NCI-H2107 (cell line): ENCODE measurements around the gene TMEM229B.

Experiments used
- DNase-seq: peaks from one replicate; lab custom pipeline; 2025; lab: John Stamatoyannopoulos, UW

TMEM229B gene

DNA sequence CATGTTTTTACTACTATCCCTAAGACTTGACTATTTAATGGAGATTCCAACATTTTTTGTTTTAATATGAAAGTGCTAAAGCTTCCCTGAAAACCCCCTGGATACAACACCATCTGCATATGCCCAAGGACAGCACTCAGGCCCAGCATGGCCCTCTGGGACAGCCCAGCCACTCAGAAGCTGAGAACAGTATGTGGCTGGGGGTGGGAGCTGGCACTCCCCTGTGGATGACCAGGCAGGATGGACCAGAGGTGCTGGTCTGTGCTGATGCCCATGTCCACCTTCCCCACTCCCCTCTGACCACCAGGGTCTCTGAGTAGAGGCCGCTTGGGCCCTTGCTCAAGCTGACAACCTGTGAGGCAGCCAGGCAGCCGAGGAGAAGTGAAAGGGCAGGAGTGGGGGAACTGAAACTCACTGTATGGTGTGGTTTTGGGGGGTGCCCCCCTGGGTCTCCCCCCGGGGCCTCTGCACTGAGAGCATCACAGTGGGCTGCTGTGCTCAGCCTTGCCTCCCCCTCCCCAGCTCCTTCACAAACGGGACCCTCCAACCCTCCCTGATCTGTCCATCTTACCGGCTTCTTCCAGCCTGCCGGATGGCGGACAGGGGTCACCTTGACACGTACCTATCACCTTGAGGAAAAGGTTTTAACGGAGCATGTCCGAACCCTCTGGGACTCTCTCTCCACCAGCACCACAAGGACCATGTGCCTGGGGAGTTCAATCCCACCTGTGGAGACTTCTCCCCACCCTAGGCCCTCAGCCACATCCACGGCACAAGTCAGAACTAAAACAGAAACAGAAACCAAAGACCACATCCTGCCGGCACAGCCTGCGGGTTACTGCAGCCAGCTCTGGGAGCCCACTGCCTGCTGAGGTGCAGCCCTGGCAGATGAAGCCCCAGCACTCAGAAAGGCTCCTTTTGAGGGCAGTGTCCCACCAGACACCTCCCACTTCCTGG lies at the start of gene TMEM229B:
Gene TMEM229B (minus strand): TSS at position 785 of the 957 bp plus-strand sequence. CDS start 14,798 bp downstream, outside the sequence.
- no peak for DNase-seq

DNA sequence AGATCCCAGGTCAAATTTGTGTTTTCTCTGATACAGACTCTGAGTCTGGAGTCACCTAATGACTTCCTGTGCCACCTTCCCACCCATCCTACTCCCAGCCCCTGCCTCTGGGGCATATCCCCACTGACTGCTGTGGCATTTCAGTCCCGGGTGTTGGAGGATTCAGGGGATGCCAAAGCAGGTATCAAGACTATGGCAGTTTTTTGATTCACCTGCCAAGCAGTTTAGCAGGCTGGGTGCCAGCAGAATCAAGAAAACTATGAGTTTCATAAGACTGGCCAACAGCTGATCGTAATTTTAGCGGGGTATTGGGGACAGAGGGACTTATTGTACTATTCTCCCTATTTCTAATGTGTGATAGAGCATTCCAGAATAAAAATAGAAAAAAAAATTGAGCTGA lies 49.2 kb upstream of the TMEM229B start:
- DNase-seq = no peak

DNA sequence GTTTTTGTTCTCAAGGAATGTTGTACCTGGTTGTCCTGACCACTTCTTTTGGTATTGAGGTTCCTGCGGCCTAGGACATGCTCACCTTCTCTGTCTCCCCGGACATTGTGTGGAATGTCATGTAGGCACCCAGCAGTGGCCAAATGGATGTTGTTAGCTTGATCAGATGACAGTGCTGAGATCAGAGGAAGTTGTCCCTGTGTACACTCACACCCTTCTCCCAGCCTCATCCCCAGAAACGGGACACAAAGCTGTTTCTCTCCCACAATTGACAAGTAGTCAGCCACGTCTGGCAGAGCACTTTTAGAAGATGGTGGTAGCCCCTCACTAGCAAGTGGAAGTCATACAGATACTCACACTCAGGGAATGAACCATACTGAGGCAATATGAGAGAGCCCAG lies 47.6 kb upstream of the TMEM229B start:
- DNase-seq = no peak

DNA sequence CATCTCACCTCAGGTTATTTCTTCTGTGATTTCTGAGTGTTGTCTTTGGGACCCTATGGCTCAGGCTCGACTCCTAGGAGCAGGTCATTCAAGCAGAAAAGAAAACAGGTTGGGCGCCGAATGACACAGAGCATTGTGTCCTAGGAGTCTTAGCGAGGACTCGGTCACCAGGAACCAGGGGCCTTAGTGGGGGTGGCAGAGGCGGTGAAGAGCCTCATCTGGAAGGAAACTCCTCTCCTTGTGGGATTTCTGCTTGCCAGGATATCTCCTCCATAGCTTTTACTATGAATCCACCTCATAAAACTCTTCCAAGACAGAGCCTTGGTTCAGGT lies 45.2 kb upstream of the TMEM229B start:
- DNase-seq = no peak

DNA sequence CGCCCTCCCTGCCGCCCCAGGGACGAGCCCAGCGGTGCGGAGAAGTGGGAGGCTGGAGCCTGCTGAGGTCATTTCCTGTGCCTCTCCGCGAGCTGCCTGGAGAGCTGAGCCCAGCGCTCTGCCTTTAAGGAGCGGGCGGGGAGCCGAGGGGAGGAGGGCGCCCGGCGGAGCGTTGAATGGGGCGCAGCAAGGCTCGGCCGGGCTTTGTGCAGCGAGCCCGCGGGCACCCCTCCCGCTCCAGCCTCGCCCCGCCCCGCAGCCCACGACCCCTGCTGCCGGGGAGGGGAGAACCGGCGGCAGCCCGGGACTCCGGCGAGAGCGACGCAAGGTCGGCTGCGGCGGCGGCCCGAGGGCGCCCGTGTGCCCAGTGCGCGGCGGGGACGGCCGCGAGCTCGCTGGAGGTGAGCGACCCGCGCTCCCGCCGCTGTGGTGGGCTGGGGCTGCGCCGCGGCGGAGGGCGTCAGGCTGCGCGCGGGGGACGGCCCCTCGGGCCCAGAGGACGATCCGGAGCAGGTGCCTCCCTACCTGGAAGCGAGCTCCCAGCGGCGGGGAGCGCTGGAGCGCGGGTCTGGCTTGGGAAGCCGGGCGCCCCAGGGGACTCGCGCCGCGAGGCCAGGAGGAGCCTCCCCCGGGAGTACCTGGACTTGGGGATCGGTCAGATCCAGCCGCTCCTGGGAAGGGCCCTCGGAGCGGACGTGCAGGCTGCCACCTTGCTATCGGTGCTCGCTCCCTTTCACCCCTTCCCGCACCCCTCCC lies 44.7 kb upstream of the TMEM229B start, which contains the start of gene PLEKHH1:
Gene PLEKHH1 (plus strand): TSS at position 293 of the 756 bp plus-strand sequence. CDS start 8,578 bp downstream, outside the sequence.
- DNase-seq = peak; percentile 75

DNA sequence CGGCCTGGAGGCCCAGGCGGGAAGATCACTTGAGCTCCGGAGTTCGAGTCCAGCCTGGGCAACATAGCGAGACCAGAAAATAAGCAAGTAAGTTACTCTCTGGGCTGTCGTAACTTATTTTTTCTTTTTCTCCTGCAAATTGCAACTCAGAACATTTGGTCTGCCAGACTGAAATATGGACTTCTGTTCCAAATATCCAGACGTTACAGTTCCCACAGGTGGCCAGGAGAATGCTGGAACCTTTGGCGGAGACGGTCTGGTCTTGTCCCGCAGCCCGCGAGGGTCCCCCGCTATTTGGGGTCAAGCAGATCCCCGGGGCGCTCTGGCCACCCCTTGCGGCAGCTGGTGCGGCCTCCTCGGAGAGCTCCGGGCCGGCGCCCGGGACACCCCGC lies 44.1 kb upstream of the TMEM229B start:
- DNase-seq = no peak

DNA sequence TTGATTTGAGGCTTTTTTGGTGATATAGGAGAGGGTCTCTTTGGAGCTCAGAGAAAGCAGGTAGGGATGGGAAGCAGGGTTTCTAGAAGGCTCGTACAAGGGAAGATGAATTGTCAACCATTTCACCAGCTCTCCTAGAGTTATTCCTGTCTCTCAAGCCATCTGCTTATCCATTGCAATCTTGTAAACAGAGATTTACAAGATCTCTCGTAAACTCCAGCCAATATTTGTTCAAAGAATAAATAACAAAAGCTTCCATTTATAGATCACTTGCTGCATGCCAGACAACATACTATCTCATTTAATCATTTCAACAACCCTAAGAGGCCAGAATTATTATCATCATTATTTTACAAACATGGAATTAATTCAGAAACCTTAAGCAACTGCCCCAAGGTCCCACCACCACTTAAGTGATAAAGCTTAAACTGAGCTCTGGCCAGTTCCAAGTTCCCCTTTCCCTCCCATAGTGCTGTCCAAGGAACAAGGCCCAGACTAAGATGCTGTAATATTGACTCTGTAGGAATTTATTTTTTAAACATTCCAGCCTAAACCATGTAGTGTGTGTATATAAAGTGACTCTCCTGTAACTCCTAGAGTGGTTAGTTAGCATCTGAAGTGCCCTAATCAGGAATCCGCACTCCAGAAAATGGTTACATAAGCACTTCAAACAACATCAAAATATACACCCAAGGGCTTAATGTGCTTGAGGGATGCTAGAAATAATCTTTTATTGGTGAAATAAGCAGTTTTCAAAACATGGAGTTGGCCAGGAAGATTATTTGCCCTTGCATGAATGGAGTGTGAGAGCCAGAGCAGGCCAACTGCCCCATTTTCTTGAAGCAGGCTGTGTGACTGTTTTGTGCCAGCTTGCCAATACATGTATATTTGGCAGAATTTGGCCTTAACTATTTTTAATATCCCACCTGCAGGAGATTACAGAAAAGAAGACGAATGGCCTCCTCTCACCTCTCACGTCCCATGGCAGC lies 41.7 kb upstream of the TMEM229B start:
- no peak for DNase-seq

DNA sequence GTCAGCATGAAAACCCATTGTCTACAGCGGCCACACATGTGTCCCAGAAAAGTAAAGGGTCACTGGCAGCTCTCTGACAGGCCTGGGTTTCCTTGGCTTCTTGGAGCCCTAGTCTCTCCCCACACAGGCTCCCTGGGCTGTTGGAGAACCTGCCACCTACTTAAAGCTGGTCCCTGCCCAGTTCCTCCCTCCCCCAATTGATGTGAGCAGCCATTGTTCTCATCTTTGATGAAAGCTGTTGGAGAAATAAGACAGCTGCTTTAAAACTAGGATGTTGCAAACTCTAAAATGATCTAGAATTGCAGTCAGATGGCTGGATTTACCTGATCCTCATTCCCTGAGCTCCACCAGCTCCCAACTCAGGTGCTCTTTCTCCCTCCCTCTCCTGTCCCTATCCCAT lies 39.8 kb upstream of the TMEM229B start:
- DNase-seq = no peak

DNA sequence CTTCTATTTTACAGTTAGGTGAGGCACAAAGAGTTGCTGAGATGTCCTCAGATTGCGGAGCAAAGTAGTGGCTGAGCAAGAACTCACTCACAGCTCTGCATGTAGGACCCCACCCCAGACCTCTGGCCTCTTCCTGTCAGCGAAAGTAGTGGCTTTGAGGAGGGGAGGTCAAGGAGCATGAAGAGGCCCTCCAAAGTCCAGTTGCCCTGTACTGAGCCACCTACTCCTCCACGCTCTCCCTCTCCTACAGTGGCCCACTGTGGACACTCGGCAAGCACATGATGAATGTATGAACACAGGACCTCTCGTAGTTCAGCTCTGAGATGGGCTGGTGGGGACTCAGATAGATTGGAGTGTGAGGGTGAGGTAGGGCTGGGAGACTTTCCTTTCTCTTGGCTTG lies 39.2 kb upstream of the TMEM229B start:
- no peak for DNase-seq

DNA sequence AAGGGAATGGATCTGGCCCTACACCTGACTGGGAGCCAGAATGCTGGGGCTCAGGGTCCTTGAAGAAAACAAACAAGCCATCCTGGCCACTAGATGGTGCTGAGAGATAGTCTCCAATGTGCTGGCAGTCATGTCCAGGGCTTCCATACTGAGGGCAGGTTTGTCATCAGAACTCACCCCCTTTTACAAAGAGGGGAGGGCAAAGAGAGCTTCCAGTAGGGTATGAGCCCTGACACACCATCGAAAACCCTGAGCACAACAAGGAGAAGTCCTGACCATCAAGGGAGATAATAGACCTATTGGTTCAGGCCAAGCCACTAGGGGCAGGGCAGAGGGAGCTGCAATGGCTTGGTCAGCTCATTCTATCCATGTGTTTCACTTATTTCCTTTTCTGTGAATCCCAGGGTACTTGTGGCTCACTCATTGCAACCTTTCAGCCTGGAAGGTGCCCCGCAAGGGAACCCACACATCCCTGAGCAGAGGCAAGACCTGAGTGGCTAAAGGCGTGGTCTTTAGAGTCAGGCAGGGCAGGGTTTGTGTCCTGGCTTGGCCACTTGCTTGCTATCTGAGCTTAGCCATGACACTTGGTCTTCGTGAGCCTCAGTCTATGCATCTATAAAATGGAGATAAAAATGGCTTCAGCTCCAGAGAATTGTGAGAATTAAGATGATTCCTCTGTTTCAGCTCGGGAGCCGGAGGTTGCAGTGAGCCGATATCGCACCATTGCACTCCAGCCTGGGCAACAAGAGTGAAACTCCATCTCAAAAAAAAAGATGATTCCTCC lies 38.3 kb upstream of the TMEM229B start:
- DNase-seq = peak; percentile 64

DNA sequence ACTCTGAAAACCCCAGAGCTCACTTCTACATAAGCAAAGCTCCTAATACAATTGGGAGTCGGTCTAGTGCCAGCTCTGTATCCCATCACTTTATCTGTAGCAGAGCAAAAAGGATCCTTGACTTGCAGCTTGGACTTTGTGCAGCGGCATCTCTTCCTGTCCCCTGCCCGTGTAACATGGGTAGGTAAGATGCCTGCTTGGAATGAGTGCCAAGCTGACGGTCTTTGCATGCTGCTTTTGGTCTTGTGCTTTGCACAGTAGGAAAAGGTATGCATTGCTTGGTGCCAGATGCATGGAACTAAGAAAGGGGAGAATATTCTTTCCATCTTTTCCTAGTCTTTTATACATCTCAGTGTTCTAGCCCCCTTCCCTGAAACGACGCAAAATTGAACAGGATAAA lies 37.7 kb upstream of the TMEM229B start:
- no peak for DNase-seq

DNA sequence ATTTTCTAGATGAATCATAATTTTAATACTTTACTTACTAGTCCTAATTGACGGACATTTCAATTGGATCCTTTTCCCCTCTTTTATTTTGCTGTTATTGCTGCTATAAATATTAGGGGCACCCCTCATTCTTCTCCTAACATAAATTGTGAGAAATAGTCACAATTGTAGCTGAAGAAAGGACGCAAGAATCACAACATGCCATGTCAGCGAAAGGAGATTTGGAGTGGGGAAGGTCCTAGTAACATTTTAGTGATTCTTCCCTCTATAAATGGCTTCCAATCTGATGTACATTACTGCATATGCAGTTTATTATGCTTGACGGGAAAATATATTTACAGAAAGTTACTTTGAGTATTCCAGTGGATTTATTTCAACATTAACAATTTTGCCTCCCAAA lies 36.9 kb upstream of the TMEM229B start:
- no peak for DNase-seq

DNA sequence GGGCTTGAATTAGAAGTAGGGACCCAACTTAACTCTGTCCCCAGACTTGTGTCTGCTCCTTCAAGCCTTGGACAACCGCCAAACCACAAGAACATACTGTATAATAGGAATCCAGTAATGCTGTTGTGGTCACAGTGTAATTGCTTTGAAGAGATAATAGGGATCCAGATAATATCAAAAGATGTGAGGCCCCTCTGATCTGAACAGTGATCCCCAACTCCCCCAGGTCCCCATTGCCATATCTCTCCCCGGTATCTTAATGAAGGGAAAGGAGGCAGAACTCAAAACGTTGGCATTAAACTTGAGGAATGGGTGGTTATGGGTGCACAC lies 36.1 kb upstream of the TMEM229B start:
- no peak for DNase-seq

DNA sequence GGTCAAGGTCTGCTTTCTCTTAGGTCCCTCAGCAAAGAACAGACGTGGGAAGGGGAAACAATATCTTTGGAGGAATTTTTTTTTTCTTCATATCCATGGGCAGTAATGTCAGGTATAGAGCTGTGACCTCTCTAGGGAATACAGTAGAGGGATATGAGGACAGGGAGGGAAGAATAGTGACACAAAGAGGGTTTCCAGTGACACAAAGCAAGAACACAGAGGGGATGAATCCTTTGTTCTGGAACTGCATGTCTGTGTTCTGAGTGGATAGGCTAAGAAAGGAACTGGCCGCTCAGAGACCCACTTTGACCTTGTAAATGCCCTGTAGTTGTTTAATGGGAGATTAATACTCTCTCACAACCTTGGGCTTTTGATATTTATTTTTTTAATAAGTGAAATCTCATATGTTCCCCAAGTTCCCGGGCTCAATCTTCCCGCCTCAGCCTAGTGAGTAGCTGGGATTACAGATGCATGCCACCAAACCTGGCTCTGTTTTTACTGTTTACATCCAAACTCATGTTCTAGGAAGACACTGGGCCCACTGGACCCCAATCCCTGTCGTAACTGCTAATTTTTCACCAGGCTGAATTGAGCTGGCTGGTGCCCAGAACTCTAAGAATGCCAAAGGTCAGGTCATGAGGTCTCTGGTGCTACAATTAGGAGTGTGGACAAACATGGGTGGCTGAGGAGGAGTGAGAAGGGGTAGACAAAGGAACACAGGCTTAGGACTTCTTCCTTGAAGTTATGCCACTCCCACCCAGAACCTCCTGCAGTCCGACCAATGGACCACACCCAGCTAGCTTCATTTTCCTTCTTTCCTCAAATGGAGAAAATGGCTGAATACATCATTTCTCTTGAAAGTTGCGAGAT lies 35.5 kb upstream of the TMEM229B start:
- no peak for DNase-seq

DNA sequence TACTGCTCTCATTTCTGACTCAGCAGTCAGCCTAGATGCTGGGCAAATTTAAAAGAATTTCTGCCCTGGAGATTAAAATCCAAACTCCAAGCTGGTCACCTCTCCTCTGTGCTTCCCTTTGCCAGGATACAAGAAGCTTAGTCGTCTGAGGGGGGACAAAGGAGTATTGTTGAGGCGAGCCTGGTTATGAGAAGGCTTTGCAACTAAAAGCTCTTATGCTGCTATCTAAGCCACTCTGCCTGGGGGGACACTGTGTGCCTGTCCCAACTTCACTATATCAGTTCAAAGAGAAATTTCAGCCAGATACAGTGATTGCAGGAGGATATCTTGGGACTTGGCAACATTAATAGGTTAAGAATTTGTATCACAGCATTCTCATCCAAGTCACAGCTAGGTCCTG lies 33.7 kb upstream of the TMEM229B start:
- DNase-seq = no peak

DNA sequence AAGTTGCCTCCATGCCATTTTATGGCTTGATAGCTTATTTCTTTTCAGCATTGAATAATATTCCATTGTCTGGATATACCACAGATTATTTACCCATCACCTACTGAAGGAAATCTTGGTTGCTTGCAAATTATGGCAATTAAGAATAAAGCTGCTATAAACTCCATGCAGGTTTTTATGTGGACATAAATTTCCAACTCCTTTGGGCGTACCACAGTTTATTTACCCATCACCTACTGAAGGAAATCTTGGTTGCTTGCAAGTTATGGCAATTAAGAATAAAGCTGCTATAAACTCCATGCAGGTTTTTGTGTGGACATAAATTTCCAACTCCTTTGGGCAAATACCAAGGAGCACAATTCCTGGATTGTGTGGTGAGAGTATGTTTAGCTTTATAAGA lies 32.0 kb upstream of the TMEM229B start:
- no peak for DNase-seq

DNA sequence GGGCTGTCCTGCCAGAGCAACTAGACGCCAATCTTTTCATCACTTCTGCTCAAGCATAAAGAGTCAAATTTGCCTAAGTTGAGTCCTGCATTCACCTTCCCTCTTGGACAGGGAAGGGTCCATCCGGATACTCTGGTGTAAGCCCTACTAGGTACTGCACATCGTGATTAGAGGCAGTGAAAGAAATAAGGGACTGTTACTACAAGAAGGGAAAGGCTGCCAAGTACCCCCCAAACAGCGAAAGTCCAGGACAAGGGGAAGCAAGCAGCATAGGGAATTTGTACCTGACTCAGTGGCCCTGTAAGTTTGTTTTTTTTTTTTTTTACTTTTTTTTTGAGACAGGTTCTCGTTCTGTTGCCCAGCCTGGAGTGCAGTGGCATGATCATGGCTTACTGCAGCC lies 30.9 kb upstream of the TMEM229B start:
- DNase-seq = no peak

DNA sequence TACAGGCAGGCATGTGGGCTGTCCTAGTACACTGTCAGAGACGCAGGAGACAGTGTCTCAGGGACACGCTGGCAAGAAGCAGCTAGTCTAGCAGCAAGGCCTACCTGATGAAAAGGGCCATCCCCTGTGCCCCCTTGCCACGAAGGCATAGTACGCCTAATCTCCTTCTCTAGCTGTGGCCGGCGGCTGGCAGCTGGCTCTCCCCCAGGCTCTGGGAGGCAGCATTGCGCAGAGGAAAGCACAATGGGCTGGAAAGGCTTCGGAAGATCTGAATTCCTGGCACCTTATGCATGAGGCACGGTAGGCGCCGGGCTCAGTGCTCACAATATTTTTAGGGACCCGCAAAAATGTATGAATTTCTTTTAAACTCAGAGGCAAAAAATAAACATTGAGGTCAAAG lies 28.6 kb upstream of the TMEM229B start:
- DNase-seq = no peak

DNA sequence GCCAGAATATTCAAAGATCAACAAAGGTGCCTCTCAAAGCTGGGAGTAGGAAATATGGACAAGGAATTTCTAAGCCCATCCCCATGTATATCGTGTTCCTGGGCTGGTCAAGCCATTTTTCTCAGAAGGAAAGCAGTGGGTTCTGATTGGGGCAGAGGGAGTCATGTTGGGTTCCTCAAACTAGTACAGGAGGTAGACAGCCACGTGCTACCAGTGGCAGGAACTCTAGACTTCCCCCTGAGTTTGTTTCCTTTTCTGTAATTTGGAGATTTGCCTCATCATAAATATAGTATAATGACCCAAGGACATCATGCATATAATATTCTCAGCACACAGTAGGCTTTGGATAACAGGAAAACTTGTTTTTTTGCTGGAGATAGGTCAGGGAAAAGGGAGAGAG lies 28.2 kb upstream of the TMEM229B start:
- no peak for DNase-seq

DNA sequence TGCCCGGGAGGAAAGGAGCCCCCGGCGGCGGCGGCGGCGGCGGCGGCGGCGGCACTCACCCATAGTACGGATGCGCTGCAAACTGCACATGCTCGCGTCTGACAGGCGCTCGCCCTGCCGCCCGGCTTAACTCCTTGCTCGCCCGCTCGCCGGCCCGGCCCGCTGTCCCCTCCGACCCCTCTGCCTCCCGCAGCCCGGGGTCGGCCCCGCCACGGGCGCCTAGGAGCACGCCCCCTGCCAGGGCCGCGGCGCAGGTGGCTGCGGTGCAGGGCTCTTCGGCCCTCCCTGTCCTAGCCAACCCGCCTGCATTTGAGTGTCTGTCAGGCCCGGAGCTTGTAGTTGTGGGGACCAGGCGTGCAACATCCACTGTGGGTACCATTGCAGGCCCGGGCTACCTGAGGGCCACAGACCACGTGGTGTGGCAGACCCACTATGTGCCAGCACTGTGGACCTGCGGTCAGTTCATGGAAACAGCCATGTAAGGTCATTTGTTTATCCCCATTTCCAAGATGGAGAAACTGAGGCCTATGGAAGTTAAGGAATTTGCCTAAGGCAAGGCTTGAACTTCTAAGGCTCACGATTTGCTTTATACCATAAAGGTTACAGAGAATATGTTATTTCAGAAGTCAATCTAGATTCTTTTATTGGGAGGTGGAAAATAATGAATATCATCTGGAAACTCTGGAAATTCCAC lies 27.0 kb upstream of the TMEM229B start:
- no peak for DNase-seq
